Adrenal gland (tissue), 19 donors: ENCODE measurements around the gene SMYD1. TPM values are rescaled to one million over a fixed set of nuclear protein-coding genes. Genes with fewer than 3 reads are reported as not detected.
"Not testable (repeated sequence)": the region's sequence is repeated elsewhere in the genome, so short reads cannot be mapped to it uniquely, and the experiment has no call there.

Experiments
- DNase-seq, 7 donors: peaks; one replicate each; pipeline ENCODE4 v3.0.0-alpha.2; 2019 to 2020
- H3K27ac ChIP-seq, 5 donors: fragments of 200-600 bp; sonication (generic) in 4 of 5; 1 replicate in 3 of 5; 2 replicates in 2 of 5; pipeline versions ENCODE4 v1.5.1 to v1.8.0; 2016 to 2020; ENCODE audit warnings: mild to moderate bottlenecking in 1 of 5
- H3K27me3 ChIP-seq: fragments of 200-600 bp; 2 replicates; pipeline ENCODE4 v1.8.0; 2021
- H3K36me3 ChIP-seq, 2 donors: fragments of 200-600 bp; replicated peaks in 1 of 2; 1 replicate in 1 of 2; 2 replicates in 1 of 2; pipeline versions ENCODE4 v1.5.1 to v1.8.0; 2018 to 2022
- H3K4me1 ChIP-seq, 2 donors: fragments of 200-600 bp; replicated peaks in 1 of 2; 1 replicate in 1 of 2; 2 replicates in 1 of 2; pipeline versions ENCODE4 v1.5.1 to v1.8.0; 2018 to 2021
- H3K4me3 ChIP-seq, 4 donors: fragments of 200-600 bp; sonication (generic) in 3 of 4; one replicate each; pipeline ENCODE4 v1.5.1; 2016 to 2018
- H3K9me3 ChIP-seq, 3 donors: fragments of 200-600 bp; sonication (generic) in 1 of 3; replicated peaks in 1 of 3; 1 replicate in 2 of 3; 2 replicates in 1 of 3; pipeline versions ENCODE4 v1.5.1 to v1.8.0; 2016 to 2021
- CTCF ChIP-seq, 6 experiments: fragments of 450-650 bp in 4 of 6; fragments of 200-600 bp in 2 of 6; sonication (generic) in 1 of 6; IDR thresholded peaks; 1 replicate in 5 of 6; 2 replicates in 1 of 6; pipeline versions ENCODE4 v1.5.1 to v1.8.0; 2016 to 2021; ENCODE audit warnings: antibody characterized with exemption in 6 of 6, mild to moderate bottlenecking in 2 of 6, moderate library complexity in 1 of 6
- POLR2A ChIP-seq, 2 donors: fragments of 450-650 bp; IDR thresholded peaks; one replicate each; pipeline ENCODE4 v1.6.1; 2017; ENCODE audit warnings: antibody characterized with exemption in 2 of 2, mild to moderate bottlenecking in 2 of 2, moderate library complexity in 1 of 2
- WGBS, 4 donors: extraction: QIAGEN DNeasy Blood & Tissue Kit in 2 of 4; methylation state at CpG; one replicate each; pipeline versions ENCODE4 v1.1.5 to v1.1.7; 2013 to 2017; 5-methylcytosine and 5-hydroxymethylcytosine counted together
- intact Hi-C, 2 donors: fragments of 100-400 bp; cut with DNase I; formaldehyde crosslinking; loops; one replicate each; pipeline versions ENCODE4 v1.14.1 to v1.15.0; 2022 to 2023
- long read RNA-seq, 10 donors: library from polyadenylated mRNA in 3 of 10; unstranded in 2 of 10; stranded (forward) in 1 of 10; transcript quantifications; one replicate each; pipeline ENCODE4 v2.0.0 and lab custom pipeline, GENCODE V29; 2021 to 2026
- polyA plus RNA-seq, 3 donors: library from polyadenylated mRNA; stranded (reverse); fragments of 200-250 nt in 2 of 3; fragments of 350-450 nt in 1 of 3; fragmentation: Illumina TruSeq in 1 of 3; extraction: RNeasy Lipid Tissue Mini Kit (QIAGEN cat#74804) in 1 of 3; gene quantifications; one replicate each; pipeline ENCODE4 v1.2.3, GENCODE V29; 2013 to 2014
- total RNA-seq, 9 donors: library from RNA; depleted of rRNA in 4 of 9; stranded (reverse); fragments of >200 nt in 4 of 9; fragments of 120-200 nt in 1 of 9; fragmentation: NEBNext Ultra II Directional in 1 of 9; extraction: Animal tissue kit (Norgen Biotek cat#: 25700) in 1 of 9; gene quantifications; one replicate each; pipeline versions ENCODE4 v1.1.0 to v1.2.4, GENCODE V29; 2013 to 2023
- donor health status: healthy with polysubstance abuse.
- donor health status: Bipolar disorder and iron deficiency.
- donor health status: DM: yes; HTN: yes; CAD: no.
- donor health status: DM: no; HTN: no; CAD: no.
- donor health status: DM: no; HTN: no; CAD: no.
- donor health status: DM: yes; HTN: yes; CAD: no.

Gene SMYD1
- total RNA-seq (under 1 TPM in 2 of 9 donors, not detected in 7; 0.06 to 0.34 TPM), polyA plus RNA-seq (under 1 TPM in 2 of 3 donors, not detected in 1; under 0.01 to 0.08 TPM)
- long read RNA-seq, donor 1, full-length matches to known transcripts: 1 of 1 reads
- long read RNA-seq, donor 1, partial matches to known transcripts: 0 of 1 reads
- long read RNA-seq, donor 1, other reads (novel, unspliced or antisense): 0 of 1 reads
- long read RNA-seq, donor 2: 0 reads
- long read RNA-seq, donor 3: 0 reads
- long read RNA-seq, donor 4: 0 reads
- long read RNA-seq, donor 5: 0 reads
- long read RNA-seq, donor 6: 0 reads
- long read RNA-seq, donor 7: 0 reads
- long read RNA-seq, donor 8: 0 reads
- long read RNA-seq, donor 9: 0 reads
- long read RNA-seq, donor 10: 0 reads

- no peaks in the 10 kb centered on the region for H3K9me3 ChIP-seq
- no peak for DNase-seq
- no peak for TF ChIP-seq CTCF (IDR thresholded peaks at IDR 0.05)
- no peak for TF ChIP-seq POLR2A (IDR thresholded peaks at IDR 0.05)
- 71 to 78% (median 75%) methylated on average over 8 of the region's 8 CpGs for WGBS, 4 donors
- no peaks in the 10 kb centered on the region for H3K27me3 ChIP-seq
- H3K27ac ChIP-seq: no peak within 1 kb of the TSS
- no peaks in the 10 kb centered on the region for H3K4me1 ChIP-seq
- no peak within 1 kb of the TSS for H3K4me3 ChIP-seq
- intact Hi-C loops: no loop called here
- H3K36me3 ChIP-seq: no peaks in the 10 kb centered on the region
These were observed at the start of gene SMYD1 for GRCh38 chr2:88067598-88067997. TSS of gene SMYD1 (plus strand) at chr2:88067825. CDS start at chr2:88067865, 40 bp downstream.

GRCh38 chr2:88018077-88018805 lies 49.4 kb upstream of the SMYD1 start:
- H3K36me3 ChIP-seq, H3K27ac ChIP-seq, H3K27me3 ChIP-seq, H3K9me3 ChIP-seq, H3K4me1 ChIP-seq, H3K4me3 ChIP-seq, DNase-seq, intact Hi-C loops: not testable (repeated sequence)
- WGBS, 4 donors: 85 to 88% (median 86%) methylated on average over 11 of the region's 11 CpGs

GRCh38 chr2:88018909-88019308 lies 48.7 kb upstream of the SMYD1 start:
- no peak for TF ChIP-seq CTCF (IDR thresholded peaks at IDR 0.05)
- TF ChIP-seq POLR2A (IDR thresholded peaks at IDR 0.05): no peak
- WGBS, 4 donors: 86 to 100% (median 93%) methylated on average over 6 of the region's 6 CpGs
- no peak for DNase-seq
- Histone ChIP-seq H3K36me3 (no peaks in the 10 kb centered on the region), H3K27me3 (no peaks in the 10 kb centered on the region), H3K4me1 (no peaks in the 10 kb centered on the region), H3K9me3 (no peaks in the 10 kb centered on the region), H3K27ac (no peak overlapping the region), H3K4me3 (no peak overlapping the region)
- intact Hi-C loops: no loop called here

GRCh38 chr2:88019985-88020384 lies 47.6 kb upstream of the SMYD1 start:
- TF ChIP-seq POLR2A (IDR thresholded peaks at IDR 0.05): no peak
- no peak overlapping the region for H3K27ac ChIP-seq
- H3K36me3 ChIP-seq: no peaks in the 10 kb centered on the region
- intact Hi-C loops: no loop called here
- 76 to 90% (median 88%) methylated on average over 3 of the region's 3 CpGs for WGBS, 4 donors
- no peak overlapping the region for H3K4me3 ChIP-seq
- DNase-seq: no peak
- H3K27me3 ChIP-seq: no peaks in the 10 kb centered on the region
- H3K9me3 ChIP-seq: no peaks in the 10 kb centered on the region
- no peaks in the 10 kb centered on the region for H3K4me1 ChIP-seq

- Histone ChIP-seq H3K27me3 (no peaks in the 10 kb centered on the region), H3K4me1 (no peaks in the 10 kb centered on the region), H3K4me3 (no peak overlapping the region), H3K36me3 (no peaks in the 10 kb centered on the region), H3K27ac (no peak overlapping the region), H3K9me3 (no peaks in the 10 kb centered on the region)
- intact Hi-C loops: no loop called here
- WGBS, 4 donors: 91 to 96% (median 94%) methylated on average over 5 of the region's 5 CpGs
- TF ChIP-seq CTCF (IDR thresholded peaks at IDR 0.05) (no peak), POLR2A (IDR thresholded peaks at IDR 0.05) (no peak)
- no peak for DNase-seq
These were observed 45.0 kb upstream of the SMYD1 start for GRCh38 chr2:88022669-88022921.
